COLO668 (cell line): ENCODE results near the gene FA2H.

Source experiments
- DNase-seq: peaks from one replicate; lab custom pipeline; 2025; ENCODE audit not compliant: unreplicated experiment; lab: John Stamatoyannopoulos, UW

The FA2H gene

GRCh38 chr16:74745109-74745615 is 29.5 kb downstream of the FA2H start:
- no peak for DNase-seq

- no peak for DNase-seq
Measured at GRCh38 chr16:74744566-74744965, 30.1 kb downstream of the FA2H start.

- DNase-seq: no peak
Measured at GRCh38 chr16:74743668-74744299, 30.8 kb downstream of the FA2H start.

GRCh38 chr16:74743045-74743667 is 31.5 kb downstream of the FA2H start:
- DNase-seq: no peak

GRCh38 chr16:74742051-74742481 is 32.6 kb downstream of the FA2H start:
- no peak for DNase-seq

GRCh38 chr16:74740795-74741304 is 33.8 kb downstream of the FA2H start:
- DNase-seq: no peak

- no peak for DNase-seq
Measured at GRCh38 chr16:74739275-74739674, 35.3 kb downstream of the FA2H start.

- DNase-seq: no peak
Measured at GRCh38 chr16:74738816-74739215, 35.8 kb downstream of the FA2H start.

- DNase-seq: peak; percentile 4
Measured at GRCh38 chr16:74738113-74738541, 36.5 kb downstream of the FA2H start.

GRCh38 chr16:74737521-74737920 is 37.1 kb downstream of the FA2H start:
- DNase-seq: no peak

- no peak for DNase-seq
Measured at GRCh38 chr16:74736531-74737157, 38.0 kb downstream of the FA2H start.

GRCh38 chr16:74735554-74735953 is 39.1 kb downstream of the FA2H start:
- no peak for DNase-seq

- DNase-seq: no peak
Measured at GRCh38 chr16:74735162-74735452, 39.5 kb downstream of the FA2H start.

GRCh38 chr16:74734361-74735161 is 40.1 kb downstream of the FA2H start:
- DNase-seq: no peak

- DNase-seq: no peak
Measured at GRCh38 chr16:74732707-74733350, 41.8 kb downstream of the FA2H start.

- DNase-seq: no peak
Measured at GRCh38 chr16:74731853-74732477, 42.7 kb downstream of the FA2H start.

- DNase-seq: no peak
Measured at GRCh38 chr16:74729783-74730683, 44.6 kb downstream of the FA2H start.

GRCh38 chr16:74727903-74728302 is 46.7 kb downstream of the FA2H start:
- DNase-seq: no peak

GRCh38 chr16:74726716-74727115 is 47.9 kb downstream of the FA2H start:
- peak; percentile 4 for DNase-seq
